NCI-H524 (cell line): Measurements from ENCODE around the gene ADAMTS14.
"Not testable (repeated sequence)": the region's sequence is repeated elsewhere in the genome, so short reads cannot be mapped to it uniquely, and the experiment has no call there.

Source experiments
- DNase-seq, 2 experiments: peaks; one replicate each; lab custom pipeline; 2025; lab: John Stamatoyannopoulos, UW

ADAMTS14 gene

DNA sequence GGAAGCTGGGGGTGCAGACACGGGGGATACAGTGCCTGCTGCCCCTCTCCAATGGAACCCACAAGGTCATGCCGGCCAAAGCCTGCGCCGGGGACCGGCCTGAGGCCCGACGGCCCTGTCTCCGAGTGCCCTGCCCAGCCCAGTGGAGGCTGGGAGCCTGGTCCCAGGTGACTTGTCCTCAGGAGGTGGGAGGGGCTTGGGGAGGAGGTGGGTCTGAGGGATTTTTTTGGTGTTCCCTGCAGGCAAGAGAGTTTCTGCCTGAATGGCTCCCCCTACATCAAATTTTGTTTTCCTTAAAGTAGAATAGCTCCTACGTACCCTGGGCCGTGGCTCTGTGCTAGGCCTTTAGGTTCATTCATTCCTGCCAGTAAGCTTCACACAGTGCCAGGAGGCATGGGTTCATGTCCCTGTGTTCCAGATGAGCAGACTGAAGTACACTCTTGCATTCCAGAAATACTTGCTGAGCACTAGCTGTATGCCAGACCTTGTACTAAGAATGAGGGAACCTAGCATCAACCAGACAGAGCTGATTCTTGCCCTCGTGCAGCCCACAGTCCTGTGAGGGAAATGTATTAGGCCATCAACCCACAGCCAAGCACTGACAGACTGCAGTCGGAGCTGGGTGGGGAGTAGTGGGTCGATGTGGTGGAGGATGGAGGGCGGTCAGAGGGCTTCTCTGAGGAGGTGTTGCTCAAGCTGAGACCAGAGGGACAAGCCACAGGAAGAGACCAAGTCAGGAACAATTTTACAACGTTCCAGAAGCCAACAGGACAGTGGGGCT lies 81.7 kb downstream of the ADAMTS14 start:
- DNase-seq, result no peak

DNA sequence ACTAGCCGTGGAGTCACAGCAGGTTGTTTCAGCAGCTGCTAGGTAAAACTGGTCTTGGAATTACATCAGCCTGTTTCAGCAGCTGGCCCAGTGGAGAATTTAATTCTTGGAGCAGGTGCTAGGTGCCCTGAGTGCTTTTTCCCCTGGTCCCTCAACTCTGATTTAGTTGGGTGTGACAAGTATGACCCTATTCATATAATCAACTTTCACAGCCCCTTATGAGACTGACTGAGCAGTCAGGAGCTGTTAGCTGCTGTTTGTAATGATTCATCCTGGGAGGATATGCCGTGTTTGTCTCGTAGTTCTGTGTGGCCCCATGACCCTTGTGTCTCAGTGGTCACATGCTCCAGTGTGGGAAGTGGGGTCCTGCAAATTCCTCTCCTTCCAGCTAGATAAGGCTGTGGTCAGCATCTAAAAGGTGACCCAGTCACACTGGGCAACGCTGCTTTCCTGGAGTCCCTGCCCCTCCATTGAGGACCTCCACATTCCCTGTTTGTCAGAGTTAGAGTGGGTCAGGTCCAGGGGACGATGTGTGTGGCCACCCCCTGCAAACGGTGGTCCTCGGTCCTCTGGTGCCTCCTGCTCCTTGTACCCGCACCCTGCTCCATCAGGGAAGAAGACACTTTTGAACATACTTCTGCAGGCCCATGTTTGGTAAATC lies 84.5 kb downstream of the ADAMTS14 start:
- DNase-seq, result no peak

DNA sequence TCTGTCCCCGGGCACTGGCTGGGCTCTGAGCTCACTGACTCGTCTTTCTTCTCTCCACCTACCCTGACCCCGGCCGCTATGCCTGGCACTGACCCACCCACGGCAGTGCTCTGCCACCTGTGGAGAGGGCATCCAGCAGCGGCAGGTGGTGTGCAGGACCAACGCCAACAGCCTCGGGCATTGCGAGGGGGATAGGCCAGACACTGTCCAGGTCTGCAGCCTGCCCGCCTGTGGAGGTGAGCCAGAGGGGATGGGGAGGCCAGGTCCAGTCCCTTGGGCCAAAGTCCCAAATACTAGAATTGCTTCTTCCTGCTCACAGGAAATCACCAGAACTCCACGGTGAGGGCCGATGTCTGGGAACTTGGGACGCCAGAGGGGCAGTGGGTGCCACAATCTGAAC lies 85.5 kb downstream of the ADAMTS14 start:
- DNase-seq, result no peak

DNA sequence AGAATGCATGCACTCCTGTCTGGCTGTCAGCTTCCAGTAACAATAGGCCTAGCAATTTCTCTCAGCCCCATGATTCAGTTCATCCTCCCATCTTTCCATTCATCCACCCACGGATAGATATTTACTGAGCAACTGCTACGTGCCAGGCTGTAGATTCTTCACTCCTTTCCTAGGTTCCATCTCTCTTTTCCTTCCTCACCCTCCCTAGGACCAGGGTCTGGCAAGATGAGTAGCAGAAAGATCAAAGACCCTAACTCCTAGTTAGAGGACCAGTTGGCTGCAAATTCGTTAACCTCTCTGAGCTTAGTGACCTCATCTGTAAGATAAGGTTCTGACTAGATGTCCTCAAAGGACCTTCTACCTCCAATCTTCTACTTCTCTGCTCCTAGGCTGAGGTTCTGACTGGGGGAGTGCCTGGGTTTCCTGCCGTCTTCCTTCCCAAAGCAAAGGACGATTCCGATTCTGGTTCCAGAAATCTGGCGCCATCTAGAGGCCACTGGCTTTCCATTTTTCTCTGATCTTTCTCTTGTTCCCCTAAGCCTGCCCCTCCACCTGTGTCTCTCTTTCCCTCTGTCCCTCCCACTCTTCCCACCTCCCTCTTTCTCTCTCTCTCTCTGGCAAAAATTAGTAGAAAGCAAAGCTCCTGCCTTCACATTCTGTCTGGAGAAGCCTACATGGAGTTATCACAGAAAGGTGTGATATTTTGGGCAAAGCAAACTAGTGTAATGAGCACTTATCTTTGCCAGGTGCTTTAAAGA lies 86.6 kb downstream of the ADAMTS14 start:
- peak in 1 of 2 experiments; percentile 55 for DNase-seq

DNA sequence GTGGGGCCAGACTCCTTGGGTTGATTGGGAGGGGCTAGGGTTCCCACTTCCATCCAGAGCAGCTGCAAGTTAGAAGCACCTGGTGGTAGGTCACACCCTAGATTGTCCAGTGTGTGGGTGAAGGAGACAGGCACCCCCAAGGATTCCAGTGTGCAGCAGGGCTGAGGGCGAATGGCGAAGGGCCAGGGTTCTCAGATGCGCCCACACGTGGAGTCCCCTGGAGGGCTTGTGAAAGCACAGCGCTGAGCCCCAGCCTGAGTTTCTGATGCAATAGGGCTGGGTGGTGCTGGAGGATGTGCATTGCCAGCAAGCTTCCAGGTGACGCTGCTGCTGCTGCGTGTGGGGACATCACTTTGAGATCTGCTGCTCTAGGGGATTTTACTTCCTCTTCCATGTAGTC lies 87.5 kb downstream of the ADAMTS14 start:
- DNase-seq, result no peak

DNA sequence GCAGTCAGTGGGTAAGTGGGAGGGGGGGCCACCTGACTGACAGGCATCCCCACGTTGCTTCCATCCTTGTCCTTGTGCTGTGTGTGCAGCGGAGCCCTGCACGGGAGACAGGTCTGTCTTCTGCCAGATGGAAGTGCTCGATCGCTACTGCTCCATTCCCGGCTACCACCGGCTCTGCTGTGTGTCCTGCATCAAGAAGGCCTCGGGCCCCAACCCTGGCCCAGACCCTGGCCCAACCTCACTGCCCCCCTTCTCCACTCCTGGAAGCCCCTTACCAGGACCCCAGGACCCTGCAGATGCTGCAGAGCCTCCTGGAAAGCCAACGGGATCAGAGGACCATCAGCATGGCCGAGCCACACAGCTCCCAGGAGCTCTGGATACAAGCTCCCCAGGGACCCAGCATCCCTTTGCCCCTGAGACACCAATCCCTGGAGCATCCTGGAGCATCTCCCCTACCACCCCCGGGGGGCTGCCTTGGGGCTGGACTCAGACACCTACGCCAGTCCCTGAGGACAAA lies 88.0 kb downstream of the ADAMTS14 start:
- no peak for DNase-seq

DNA sequence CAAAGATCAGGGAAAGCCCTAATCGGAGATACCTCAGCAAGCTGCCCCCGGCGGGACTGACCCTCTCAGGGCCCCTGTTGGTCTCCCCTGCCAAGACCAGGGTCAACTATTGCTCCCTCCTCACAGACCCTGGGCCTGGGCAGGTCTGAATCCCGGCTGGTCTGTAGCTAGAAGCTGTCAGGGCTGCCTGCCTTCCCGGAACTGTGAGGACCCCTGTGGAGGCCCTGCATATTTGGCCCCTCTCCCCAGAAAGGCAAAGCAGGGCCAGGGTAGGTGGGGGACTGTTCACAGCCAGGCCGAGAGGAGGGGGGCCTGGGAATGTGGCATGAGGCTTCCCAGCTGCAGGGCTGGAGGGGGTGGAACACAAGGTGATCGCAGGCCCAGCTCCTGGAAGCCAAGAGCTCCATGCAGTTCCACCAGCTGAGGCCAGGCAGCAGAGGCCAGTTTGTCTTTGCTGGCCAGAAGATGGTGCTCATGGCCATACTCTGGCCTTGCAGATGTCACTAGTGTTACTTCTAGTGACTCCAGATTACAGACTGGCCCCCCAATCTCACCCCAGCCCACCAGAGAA lies 88.8 kb downstream of the ADAMTS14 start:
- no peak for DNase-seq

DNA sequence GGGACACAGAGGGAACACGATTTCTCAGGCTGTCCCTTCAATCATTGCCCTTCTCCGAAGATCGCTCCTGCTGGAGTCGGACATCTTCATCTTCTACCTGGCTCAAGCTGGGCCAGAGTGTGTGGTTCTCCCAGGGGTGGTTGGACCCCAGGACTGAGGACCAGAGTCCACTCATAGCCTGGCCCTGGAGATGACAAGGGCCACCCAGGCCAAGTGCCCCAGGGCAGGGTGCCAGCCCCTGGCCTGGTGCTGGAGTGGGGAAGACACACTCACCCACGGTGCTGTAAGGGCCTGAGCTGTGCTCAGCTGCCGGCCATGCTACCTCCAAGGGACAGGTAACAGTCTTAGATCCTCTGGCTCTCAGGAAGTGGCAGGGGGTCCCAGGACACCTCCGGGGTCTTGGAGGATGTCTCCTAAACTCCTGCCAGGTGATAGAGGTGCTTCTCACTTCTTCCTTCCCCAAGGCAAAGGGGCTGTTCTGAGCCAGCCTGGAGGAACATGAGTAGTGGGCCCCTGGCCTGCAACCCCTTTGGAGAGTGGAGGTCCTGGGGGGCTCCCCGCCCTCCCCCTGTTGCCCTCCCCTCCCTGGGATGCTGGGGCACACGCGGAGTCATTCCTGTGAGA lies 89.5 kb downstream of the ADAMTS14 start:
- DNase-seq, result no peak

DNA sequence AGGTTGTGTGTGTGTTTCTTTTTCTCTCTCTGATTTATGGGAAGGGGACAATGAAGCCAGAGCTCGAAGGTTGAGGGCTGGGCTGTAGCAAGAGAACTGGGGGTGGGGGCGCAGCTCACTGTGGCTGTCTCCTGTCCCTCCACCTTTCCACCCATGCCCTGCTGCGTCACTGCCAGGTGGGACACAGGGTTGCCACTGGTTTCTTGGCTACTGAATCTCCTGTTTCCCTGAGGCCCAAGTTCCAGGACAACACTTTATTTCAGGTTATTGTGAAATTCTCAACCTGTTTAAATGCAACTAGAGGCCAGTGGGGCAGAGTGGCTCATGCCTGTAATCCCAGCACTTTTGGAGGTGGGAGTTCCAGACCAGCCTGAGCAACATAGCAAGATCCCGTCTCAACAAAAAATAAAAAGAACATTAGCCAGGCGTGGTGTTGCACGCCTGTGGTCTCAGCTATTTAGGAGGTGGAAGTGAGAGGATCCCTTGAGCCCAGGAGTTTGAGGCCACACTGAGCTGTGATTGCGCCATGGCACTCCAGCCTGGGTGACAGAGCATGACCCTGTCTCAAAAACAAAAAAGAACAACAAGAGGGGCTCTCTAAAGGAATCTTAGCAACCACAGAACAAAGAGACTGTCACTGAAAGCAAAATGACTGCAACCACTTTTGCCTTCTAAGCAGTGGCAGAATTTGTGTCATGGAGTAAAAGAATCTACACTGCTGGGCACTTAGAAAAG lies 90.3 kb downstream of the ADAMTS14 start:
- no peak for DNase-seq

DNA sequence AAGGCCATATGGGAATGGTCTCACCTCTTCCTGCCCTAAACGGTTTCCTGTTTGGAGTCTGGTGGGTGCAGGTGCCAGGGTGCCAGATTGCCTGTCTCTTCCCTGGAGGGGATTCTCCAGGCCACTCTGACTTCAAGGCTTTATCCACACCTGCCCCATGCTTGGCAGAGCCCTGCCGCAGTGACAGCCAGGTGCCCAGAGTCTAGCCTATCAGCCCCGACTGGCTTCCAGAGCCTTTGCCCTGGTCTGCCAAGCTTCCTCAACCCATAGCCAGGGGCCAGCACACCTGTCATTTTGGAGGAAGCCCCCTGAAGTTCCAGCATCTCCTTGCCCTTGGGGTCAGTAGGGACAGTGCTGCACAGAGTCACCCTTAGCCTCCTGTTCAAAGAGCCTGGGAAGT lies 91.3 kb downstream of the ADAMTS14 start:
- no peak for DNase-seq

DNA sequence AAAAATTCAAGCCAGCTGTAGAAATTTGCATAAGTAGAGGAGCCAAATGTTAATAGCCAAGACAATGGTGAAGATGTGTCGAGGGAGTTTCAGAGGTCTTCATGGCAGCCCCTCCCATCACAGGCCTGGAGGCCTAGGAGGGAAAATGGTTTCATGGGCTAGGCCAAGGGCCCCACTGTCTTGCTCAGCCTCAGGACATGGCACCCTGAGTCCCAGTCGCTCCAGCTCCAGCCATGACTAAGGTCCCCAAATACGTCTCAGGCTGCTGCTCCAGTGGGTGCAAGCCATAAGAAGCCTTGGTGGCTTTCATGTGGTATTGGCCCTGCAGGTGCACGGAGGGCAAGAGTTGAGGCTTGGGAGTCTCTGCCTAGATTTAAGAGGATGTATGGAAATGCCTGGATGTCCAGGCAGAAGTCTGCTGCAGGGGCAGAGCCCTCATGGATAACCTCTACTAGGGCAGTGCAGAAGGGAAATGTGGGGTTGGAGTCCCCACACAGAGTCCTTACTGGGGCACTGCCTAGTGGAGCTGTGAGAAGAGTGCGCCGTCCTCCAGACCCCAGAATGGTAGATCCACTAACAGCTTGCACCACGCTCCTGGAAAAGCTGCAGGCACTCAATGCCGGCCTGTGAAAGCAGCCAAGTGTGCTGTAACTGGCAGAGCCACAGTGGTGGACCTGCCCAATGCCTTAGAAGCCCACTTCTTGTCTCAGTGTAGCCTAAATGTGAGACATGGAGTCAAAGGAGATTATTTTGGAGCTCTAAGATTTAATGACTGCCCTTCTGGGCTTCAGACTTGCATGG lies 93.7 kb downstream of the ADAMTS14 start:
- DNase-seq, result no peak

DNA sequence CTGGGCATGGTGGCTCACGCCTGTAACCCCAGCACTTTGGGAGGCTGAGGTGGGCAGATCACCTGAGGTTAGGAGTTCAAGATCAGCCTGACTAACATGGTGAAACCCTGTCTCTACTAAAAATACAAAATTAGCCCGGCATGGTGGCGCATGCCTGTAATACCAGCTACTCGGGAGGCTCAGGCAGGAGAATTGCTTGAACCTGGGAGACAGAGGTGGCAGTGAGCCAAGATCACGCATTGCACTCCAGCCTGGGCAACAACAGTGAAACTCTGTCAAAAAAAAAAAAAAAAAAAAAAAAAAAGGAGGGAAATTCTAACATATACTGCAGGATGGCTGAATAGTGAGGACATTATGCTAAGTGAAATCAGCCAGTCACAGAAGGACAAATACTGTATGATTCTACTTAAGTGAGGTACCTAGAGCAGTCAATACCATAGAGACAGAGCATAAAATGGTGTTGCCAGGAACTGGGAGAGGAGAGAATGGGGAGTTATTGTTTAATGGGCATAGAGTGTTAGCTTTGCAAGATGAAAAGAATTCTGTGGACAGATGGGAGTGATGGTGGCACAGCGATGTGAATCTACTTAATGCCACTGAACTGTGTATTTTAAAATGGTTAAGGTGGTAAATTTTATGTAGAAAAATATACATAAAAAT lies 95.8 kb downstream of the ADAMTS14 start:
- not testable (repeated sequence) for DNase-seq

DNA sequence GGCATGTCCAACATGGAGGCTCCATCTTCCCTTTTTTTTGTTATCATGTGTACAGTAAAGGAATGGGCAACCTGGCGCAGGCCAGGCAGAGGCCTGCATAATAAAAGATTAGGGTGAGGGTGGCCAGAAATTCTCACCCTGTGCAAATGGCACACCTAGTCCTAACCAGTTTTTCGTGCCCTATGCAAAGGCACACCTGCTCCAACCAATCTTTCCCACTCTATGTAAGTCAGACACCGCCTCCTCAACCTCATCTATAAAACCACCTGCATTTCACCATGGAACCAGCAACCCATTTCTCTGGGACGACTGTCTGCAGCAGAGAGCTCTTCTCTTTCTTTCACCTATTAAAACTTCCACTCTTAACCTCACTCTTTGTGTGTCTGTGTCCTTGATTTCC lies 96.8 kb downstream of the ADAMTS14 start:
- DNase-seq, result no peak

DNA sequence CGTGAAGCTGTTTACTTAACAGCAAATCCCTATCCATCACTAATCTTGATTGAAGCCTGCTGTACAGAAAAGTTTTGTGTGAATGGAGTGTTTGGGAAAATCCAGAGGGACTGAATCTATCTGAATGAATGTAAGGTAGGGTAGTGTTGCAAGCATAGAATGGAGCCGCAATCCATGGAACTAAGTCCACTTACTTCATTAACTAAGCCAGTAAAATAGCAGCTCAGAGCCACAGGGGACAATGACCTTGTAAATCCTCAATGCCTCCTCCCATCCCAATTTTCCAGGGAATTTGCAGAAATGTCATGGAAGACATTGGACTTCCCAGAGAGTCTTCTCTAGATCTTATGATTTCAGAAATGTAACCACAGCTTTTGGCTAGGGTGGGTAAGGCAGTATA lies 97.7 kb downstream of the ADAMTS14 start:
- no peak for DNase-seq

DNA sequence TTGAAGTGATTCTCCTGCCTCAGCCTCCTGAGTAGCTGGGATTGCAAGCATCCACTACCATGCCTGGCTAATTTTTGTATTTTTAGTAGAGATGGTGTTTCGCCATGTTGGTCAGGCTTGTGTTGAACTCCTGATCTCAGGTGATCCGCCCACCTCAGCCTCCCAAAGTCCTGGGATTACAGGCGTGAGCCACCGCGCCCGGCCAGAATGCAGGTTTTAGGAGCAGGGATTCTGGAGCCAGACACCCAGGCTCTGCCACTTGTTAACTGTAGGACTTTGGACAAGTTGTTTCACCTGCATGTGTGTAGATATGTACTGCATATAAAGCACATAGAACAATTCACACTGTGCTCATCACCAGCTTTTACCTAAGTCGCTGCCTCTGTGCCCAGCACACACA lies 98.2 kb downstream of the ADAMTS14 start:
- DNase-seq, result not testable (repeated sequence)

DNA sequence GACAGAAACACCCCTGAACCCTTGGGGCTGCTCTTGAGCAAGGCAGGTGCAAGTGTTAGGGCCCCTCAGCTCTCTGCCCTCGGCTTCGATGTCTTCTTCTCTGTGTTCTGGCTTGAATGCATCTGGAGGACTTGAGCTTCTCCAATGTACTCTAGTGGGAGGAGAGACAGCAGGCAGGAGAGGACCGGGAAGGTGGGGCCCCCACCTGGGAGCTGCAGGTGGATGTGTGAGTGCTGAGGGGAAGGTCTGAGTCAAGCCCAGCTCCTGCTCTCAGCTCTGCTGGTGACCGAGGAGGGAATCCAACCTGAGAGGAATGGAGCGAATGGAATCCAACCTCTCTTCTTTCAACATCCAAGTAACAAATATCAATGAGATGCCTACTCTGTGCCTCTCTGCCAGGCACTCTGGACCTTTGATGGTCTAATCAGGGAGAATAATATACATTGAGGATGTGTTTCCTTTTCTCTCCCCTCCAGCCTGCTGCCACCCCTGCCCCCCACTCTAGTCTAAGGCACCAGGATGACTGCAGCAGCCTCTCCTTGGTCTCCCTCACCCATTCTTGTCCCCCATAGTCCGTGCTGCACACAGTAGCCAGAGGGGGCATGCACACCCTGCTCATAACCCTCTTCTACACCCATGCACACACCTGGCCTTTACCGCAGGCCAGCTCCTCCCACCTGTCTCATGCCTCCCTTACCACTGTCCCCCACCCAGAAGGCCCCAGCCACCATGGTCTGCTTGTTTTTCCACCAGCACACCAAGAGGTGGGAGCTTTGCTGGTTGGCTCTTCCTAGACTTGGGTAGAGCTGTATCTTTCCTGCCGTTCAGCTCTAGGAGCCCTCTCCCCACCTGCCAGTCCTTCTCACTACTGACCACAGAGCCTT lies 99.2 kb downstream of the ADAMTS14 start:
- no peak for DNase-seq

DNA sequence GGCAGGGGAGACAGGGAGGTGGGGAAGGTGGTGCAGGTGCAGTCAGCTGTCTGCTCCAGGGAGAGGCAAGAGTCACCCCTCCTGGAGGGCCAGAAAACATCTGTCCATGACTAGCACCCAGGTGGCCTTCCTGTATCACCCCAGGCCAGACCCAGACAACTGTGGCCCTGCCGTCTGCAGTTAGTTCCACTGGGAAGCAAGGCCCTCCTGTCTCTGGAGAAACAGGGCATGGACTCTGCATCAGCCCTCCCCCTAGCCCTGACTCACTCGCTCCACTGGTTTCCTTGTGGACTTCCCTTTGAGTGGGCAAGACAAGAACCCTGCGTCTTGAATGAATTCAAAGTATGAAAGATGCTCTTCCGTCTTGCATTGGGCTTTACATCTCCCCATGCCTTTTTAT lies 100.3 kb downstream of the ADAMTS14 start:
- DNase-seq, result no peak

DNA sequence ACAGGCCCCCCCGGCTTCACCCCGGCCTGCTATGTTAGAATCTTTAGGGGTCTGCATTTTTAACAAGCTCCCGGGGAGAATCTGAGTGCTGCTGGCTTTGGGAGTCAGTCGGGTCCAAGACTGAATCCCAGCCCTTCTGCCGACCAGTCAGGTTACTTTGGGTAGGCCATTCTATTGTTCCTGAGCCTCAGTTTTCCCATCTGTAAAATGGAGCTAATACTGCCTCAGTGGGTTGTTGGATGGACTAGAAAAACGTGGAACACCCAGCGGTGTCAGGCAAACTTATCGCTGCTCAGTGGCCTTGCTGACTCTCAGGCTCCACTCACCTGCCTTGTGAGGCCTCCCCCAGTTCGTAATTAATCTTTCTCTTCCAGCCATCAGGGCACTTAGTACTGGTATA lies 101.2 kb downstream of the ADAMTS14 start:
- no peak for DNase-seq
